Kidney (tissue), 14 donors: ENCODE data around the gene TRIM67. TPM values are rescaled to one million over a fixed set of nuclear protein-coding genes. Genes with fewer than 3 reads are reported as not detected.

Experiments
- DNase-seq, 5 donors: peaks; one replicate each; pipeline ENCODE4 v3.0.0-alpha.2; 2013 to 2020
- FAIRE-seq: peaks from 2 replicates; lab custom pipeline; 2012; peaks lifted over from hg19 to GRCh38; lab: Jason Lieb, UNC
- H3K27ac ChIP-seq, 2 donors: one replicate each; pipeline ENCODE4 v1.7.0; 2013; ENCODE audit warnings: low read depth in 2 of 2, low read length in 2 of 2, inconsistent platforms in 1 of 2
- H3K27me3 ChIP-seq: one replicate; pipeline ENCODE4 v1.7.1; 2013; ENCODE audit warnings: low read length, inconsistent platforms; ENCODE audit not compliant: control insufficient read depth, insufficient read depth
- H3K36me3 ChIP-seq, 3 donors: one replicate each; pipeline versions ENCODE4 v1.7.0 to v1.7.1; 2013; ENCODE audit warnings: low read length in 3 of 3, control low read depth in 1 of 3, inconsistent platforms in 1 of 3; ENCODE audit not compliant: insufficient read depth in 3 of 3, control insufficient read depth in 2 of 3
- H3K4me1 ChIP-seq, 3 donors: one replicate each; pipeline versions ENCODE4 v1.7.0 to v1.7.1; 2013; ENCODE audit warnings: low read length in 3 of 3, inconsistent platforms in 1 of 3, low read depth in 1 of 3; ENCODE audit not compliant: control insufficient read depth in 2 of 3, insufficient read depth in 2 of 3
- H3K4me3 ChIP-seq, 3 donors: one replicate each; pipeline versions ENCODE4 v1.7.0 to v1.8.1; 2013; ENCODE audit warnings: low read length in 3 of 3, control low read depth in 1 of 3, inconsistent platforms in 1 of 3
- H3K9ac ChIP-seq, 3 donors: one replicate each; pipeline versions ENCODE4 v1.7.0 to v1.7.1; 2013; ENCODE audit warnings: low read length in 3 of 3, control low read depth in 1 of 3, inconsistent platforms in 1 of 3
- H3K9me3 ChIP-seq, 3 donors: one replicate each; pipeline versions ENCODE4 v1.7.0 to v1.7.1; 2013; ENCODE audit warnings: low read length in 3 of 3, control low read depth in 1 of 3, inconsistent platforms in 1 of 3; ENCODE audit not compliant: control insufficient read depth in 2 of 3, insufficient read depth in 1 of 3
- intact Hi-C: fragments of 100-400 bp; cut with DNase I; formaldehyde crosslinking; loops from one replicate; pipeline ENCODE4 v1.11.1; 2022
- polyA plus RNA-seq: library from polyadenylated mRNA; stranded (reverse); fragments of 350-450 nt; fragmentation: Illumina TruSeq; extraction: RNeasy Lipid Tissue Mini Kit (QIAGEN cat#74804); gene quantifications from one replicate; pipeline ENCODE4 v1.2.3, GENCODE V29; 2014; ENCODE audit warnings: low read depth, low replicate concordance; ENCODE audit not compliant: insufficient read depth
- total RNA-seq: library from RNA; stranded (reverse); fragmentation: NEBNext Ultra II Directional; extraction: Animal tissue kit (Norgen Biotek cat#: 25700); gene quantifications from one replicate; pipeline ENCODE4 v1.2.1, GENCODE V29; 2021
- TF ChIP-seq, protein P1 (sequence below): IDR thresholded peaks from 3 replicates; pipeline ENCODE4 v1.5.1; 2012; ENCODE audit warnings: mild to moderate bottlenecking, moderate library complexity, borderline replicate concordance; ENCODE audit not compliant: insufficient read depth; ENCODE audit errors: extremely low read depth
- donor health status: control.
- donor health status: control.
- donor health status: control.
- donor health status: control.
- donor health status: control.
- donor health status: DM: yes; HTN: yes; CAD: no.
- donor health status: Normal renal cell carcinoma (clear cell type).

The TRIM67 gene
- total and polyA plus RNA-seq, 2 donors from 2014 or later, result 0.04 TPM; not detected in 1

DNA sequence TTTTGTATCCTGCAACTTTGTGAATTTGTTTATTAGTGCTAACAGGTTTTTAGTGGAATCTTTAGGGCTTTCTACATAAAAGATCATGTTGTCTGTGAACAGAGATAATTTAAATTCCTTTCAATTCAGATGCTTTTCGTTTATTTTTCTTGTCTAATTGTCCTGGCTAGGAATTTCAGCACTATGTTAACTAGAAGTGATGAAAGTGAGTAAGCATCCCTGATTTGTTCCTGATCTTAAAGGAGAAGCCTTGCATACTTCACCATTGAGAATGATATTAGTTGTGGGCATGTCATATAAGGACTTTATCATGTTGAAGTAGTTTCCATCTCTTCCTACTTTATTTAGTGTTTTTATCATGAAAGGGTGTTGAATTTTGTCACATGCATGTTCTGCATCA lies 23.6 kb upstream of the TRIM67 start:
- TF ChIP-seq, protein P1, sequence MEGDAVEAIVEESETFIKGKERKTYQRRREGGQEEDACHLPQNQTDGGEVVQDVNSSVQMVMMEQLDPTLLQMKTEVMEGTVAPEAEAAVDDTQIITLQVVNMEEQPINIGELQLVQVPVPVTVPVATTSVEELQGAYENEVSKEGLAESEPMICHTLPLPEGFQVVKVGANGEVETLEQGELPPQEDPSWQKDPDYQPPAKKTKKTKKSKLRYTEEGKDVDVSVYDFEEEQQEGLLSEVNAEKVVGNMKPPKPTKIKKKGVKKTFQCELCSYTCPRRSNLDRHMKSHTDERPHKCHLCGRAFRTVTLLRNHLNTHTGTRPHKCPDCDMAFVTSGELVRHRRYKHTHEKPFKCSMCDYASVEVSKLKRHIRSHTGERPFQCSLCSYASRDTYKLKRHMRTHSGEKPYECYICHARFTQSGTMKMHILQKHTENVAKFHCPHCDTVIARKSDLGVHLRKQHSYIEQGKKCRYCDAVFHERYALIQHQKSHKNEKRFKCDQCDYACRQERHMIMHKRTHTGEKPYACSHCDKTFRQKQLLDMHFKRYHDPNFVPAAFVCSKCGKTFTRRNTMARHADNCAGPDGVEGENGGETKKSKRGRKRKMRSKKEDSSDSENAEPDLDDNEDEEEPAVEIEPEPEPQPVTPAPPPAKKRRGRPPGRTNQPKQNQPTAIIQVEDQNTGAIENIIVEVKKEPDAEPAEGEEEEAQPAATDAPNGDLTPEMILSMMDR, result no peak
- intact Hi-C loops, result no loop called here
- FAIRE-seq (no peak), DNase-seq (no peak)
- H3K36me3 ChIP-seq, result no peaks in the 10 kb centered on the region
- H3K27ac ChIP-seq, result no peak overlapping the region
- peaks cover 0 to 8% (median 0%) of the 10 kb centered on the region in 3 donors for H3K4me1 ChIP-seq
- no peak overlapping the region for H3K9ac ChIP-seq
- H3K27me3 ChIP-seq, result no peaks in the 10 kb centered on the region
- H3K4me3 ChIP-seq, result no peak overlapping the region
- H3K9me3 ChIP-seq, result no peaks in the 10 kb centered on the region

DNA sequence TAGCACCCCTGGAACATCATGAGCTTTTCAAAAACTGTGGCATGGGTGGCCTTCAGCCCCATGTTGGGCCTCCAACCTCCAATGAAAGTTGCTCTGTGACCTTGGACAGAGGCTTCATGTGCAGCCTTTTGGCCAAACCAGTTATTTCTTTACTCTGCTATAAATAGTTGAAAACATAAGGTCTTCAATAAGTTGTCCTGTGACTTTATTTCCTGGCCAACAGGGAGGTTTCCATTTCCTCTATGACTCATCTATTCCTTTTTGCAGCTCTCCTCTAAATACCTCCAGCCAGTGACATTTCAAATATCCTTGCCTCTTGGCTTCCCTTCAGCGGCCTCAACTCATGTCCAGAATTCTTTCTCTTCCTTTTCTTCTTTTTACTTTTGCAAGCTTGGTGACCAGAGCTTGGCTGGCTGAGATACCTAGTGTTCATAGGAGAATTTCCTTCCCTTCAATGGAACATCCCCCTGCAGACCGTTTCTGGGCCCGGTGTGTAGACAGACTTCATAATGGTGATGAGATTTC lies 22.7 kb upstream of the TRIM67 start:
- DNase-seq (no peak), FAIRE-seq (no peak)
- no peak overlapping the region for H3K4me3 ChIP-seq
- TF ChIP-seq, protein P1, result no peak
- no peak overlapping the region for H3K9ac ChIP-seq
- peaks cover 0 to 8% (median 0%) of the 10 kb centered on the region in 3 donors for H3K4me1 ChIP-seq
- intact Hi-C loops, result no loop called here
- no peak overlapping the region for H3K27ac ChIP-seq
- H3K9me3 ChIP-seq, result no peaks in the 10 kb centered on the region
- no peaks in the 10 kb centered on the region for H3K27me3 ChIP-seq
- no peaks in the 10 kb centered on the region for H3K36me3 ChIP-seq

DNA sequence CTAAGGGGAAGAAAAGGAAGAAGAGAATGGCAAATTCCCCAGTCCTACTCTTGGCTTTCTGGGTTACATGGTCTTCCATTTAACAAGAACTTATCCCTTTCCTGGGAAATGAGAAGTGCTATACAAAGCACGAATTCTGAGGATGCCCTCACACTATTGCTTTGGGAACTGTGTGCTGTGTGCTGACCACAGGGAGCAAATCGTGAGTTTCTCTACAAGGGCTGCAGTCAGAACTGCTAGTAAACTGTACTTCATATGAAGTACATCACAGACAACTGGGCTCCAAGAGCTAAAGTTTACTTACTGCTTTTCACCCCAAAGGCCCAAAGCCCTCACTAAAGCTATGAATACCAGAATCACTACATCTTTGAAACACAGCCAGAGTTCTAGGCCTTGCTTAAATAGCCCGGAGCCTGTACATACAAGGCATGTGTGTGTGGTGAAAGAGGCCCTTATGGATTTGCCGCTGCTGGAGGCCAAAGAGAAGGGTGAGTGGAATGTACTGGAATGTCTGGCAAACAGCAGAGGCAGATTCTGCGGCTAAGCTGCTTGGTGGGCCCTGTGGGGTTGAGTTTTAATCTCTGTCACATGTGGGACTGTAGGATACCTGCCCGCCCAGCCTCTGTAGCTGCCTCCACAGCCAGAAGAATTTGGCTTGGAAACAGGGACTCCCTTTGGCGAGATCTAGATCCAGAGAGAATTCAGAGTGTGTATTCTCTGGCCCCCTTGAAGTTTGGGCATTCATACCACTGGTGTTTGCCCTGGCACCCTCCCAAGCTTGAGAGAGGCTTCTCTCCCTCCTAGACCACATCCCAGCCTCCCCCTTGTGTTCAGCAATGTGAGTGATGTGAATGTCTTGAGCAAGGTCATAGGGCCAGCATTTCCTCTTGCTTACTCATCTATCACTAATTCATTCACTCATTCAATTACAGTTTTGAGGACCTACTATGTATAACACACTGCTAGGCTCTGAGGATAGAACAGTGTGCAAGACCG lies 21.9 kb upstream of the TRIM67 start:
- Histone ChIP-seq H3K36me3 (no peaks in the 10 kb centered on the region), H3K9ac (no peak overlapping the region), H3K27me3 (no peaks in the 10 kb centered on the region), H3K27ac (no peak overlapping the region), H3K4me1 (peaks cover 0 to under 1% (median 0%) of the 10 kb centered on the region in 3 donors), H3K9me3 (no peaks in the 10 kb centered on the region), H3K4me3 (no peak overlapping the region)
- DNase-seq, result peak in 1 of 5 donors; percentile 23
- TF ChIP-seq, protein P1, result no peak
- intact Hi-C loops, result no loop called here
- FAIRE-seq, result no peak
